ENCODE data around the gene MGAT2.
"Not testable (repeated sequence)": the region's sequence is repeated elsewhere in the genome, so short reads cannot be mapped to it uniquely, and the experiment has no call there.

MGAT2 gene

GRCh38 chr14:49653508-49653907 is 32.9 kb downstream of the MGAT2 start:
- in situ Hi-C loops (cut with MboI; ENCODE audit: low sequenced_read_pairs) = no loop called here

GRCh38 chr14:49654511-49654910 is 33.9 kb downstream of the MGAT2 start:
- in situ Hi-C loops (cut with MboI; ENCODE audit: low sequenced_read_pairs) = no loop called here

- in situ Hi-C loops (cut with MboI; ENCODE audit: low sequenced_read_pairs) = not testable (repeated sequence)
Measured at GRCh38 chr14:49657500-49657899, 36.9 kb downstream of the MGAT2 start.

GRCh38 chr14:49659526-49660455 is 39.2 kb downstream of the MGAT2 start:
- in situ Hi-C loops (cut with MboI; ENCODE audit: low sequenced_read_pairs) = no loop called here

- in situ Hi-C loops (cut with MboI; ENCODE audit: low sequenced_read_pairs) = no loop called here
Measured at GRCh38 chr14:49670475-49670874, 49.9 kb downstream of the MGAT2 start.

All from HL-60/S4 treated with phorbol 12-myristate 13-acetate at 8.2 ng/mL for 4 days and 3 days (cell line).